Colonic mucosa (tissue), 4 donors: ENCODE measurements around the gene TERB1. TPM values are rescaled to one million over a fixed set of nuclear protein-coding genes. Genes with fewer than 3 reads are reported as not detected.

Experiments used
- DNase-seq: peaks from one replicate; pipeline ENCODE4 v3.0.0-alpha.2; 2020
- H3K27ac ChIP-seq: fragments of 200-600 bp; one replicate; pipeline ENCODE4 v1.8.0; 2021
- H3K27me3 ChIP-seq: fragments of 200-600 bp; one replicate; pipeline ENCODE4 v1.8.0; 2021
- H3K36me3 ChIP-seq: fragments of 200-600 bp; one replicate; pipeline ENCODE4 v1.8.0; 2021
- H3K4me1 ChIP-seq: fragments of 200-600 bp; one replicate; pipeline ENCODE4 v1.8.0; 2021; ENCODE audit warnings: mild to moderate bottlenecking
- H3K4me3 ChIP-seq: fragments of 200-600 bp; one replicate; pipeline ENCODE4 v1.8.0; 2021
- H3K9ac ChIP-seq, 2 donors: one replicate each; pipeline ENCODE4 v1.7.0; 2013; ENCODE audit warnings: control low read depth in 2 of 2, low read depth in 2 of 2, low read length in 2 of 2
- H3K9me3 ChIP-seq: fragments of 200-600 bp; one replicate; pipeline ENCODE4 v1.8.0; 2021
- intact Hi-C: fragments of 100-400 bp; cut with DNase I; formaldehyde crosslinking; loops from one replicate; pipeline ENCODE4 v1.14.1; 2022
- total RNA-seq, 2 donors: library from RNA; stranded (reverse); fragmentation: NEBNext Ultra II Directional in 1 of 2; extraction: Animal tissue kit (Norgen Biotek cat#: 25700) in 1 of 2; gene quantifications; one replicate each; pipeline ENCODE4 v1.2.1, GENCODE V29; 2021
- TF ChIP-seq, protein P1 (sequence below): fragments of 200-600 bp; IDR thresholded peaks from one replicate; pipeline ENCODE4 v1.8.0; 2022; ENCODE audit warnings: antibody characterized with exemption, mild to moderate bottlenecking
- donor health status: healthy.
- donor health status: DM: no; HTN: no; CAD: no.
- donor health status: DM: no; HTN: no; CAD: no.

TERB1 gene
- total RNA-seq, 2 donors from 2014 or later, result 0.22 TPM; not detected in 1

DNA sequence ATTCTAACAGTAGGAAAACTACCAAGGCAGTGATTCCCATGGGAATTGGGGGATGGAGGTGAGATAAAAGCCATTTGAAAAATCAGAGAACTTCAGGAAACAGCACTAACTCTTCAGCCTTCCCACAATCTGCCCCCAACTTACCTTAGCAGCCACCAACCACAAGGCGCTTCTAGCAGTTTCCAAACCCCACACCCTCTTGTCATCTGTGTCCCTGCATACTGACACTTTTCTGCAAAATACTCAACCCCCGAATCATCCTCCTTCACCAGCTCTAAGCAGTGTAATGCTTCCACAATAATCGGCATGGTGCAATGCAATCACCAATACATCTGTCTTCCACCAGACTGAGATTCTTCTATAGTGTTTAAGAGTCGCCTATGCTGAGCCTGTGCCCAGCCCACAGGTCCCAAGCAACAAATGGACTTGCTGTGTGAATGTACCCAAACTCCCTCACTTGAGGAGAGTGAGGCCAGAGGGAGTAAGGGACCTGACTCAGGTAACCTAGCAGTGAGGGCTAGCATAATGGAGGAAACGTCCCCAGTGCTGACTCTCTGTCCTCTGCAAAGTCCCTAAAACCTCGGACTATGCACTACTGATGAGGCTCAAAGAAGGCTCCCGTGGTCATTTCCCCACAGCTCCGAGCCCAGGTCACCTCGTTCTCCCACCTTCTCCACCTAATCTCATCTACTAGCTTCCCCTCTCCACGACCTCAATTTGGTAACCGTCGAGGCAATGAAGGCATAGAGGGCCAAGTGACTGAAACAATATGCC is 50.9 kb downstream of the TERB1 start:
- peaks cover 10% of the 10 kb centered on the region for H3K4me1 ChIP-seq
- no peaks in the 10 kb centered on the region for H3K27me3 ChIP-seq
- H3K9me3 ChIP-seq, result no peaks in the 10 kb centered on the region
- TF ChIP-seq, protein P1, sequence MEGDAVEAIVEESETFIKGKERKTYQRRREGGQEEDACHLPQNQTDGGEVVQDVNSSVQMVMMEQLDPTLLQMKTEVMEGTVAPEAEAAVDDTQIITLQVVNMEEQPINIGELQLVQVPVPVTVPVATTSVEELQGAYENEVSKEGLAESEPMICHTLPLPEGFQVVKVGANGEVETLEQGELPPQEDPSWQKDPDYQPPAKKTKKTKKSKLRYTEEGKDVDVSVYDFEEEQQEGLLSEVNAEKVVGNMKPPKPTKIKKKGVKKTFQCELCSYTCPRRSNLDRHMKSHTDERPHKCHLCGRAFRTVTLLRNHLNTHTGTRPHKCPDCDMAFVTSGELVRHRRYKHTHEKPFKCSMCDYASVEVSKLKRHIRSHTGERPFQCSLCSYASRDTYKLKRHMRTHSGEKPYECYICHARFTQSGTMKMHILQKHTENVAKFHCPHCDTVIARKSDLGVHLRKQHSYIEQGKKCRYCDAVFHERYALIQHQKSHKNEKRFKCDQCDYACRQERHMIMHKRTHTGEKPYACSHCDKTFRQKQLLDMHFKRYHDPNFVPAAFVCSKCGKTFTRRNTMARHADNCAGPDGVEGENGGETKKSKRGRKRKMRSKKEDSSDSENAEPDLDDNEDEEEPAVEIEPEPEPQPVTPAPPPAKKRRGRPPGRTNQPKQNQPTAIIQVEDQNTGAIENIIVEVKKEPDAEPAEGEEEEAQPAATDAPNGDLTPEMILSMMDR, result no peak
- H3K27ac ChIP-seq, result peak overlapping the region; percentile 80
- intact Hi-C loops, result no loop called here
- H3K36me3 ChIP-seq, result no peaks in the 10 kb centered on the region
- peak overlapping the region; percentile 99 for H3K4me3 ChIP-seq
- peak overlapping the region; percentile 95 to 99 for H3K9ac ChIP-seq
- DNase-seq, result peak; percentile 25

GRCh38 chr16:66746682-66747081 is 54.7 kb downstream of the TERB1 start:
- DNase-seq, result no peak
- H3K4me1 ChIP-seq, result peaks cover 15% of the 10 kb centered on the region
- no peaks in the 10 kb centered on the region for H3K9me3 ChIP-seq
- peak overlapping the region; percentile 45 for H3K27ac ChIP-seq
- H3K4me3 ChIP-seq, result no peak overlapping the region
- H3K36me3 ChIP-seq, result peaks cover 3% of the 10 kb centered on the region
- TF ChIP-seq, protein P1, result no peak
- no peaks in the 10 kb centered on the region for H3K27me3 ChIP-seq
- no peak overlapping the region for H3K9ac ChIP-seq
- intact Hi-C loops, result no loop called here

DNA sequence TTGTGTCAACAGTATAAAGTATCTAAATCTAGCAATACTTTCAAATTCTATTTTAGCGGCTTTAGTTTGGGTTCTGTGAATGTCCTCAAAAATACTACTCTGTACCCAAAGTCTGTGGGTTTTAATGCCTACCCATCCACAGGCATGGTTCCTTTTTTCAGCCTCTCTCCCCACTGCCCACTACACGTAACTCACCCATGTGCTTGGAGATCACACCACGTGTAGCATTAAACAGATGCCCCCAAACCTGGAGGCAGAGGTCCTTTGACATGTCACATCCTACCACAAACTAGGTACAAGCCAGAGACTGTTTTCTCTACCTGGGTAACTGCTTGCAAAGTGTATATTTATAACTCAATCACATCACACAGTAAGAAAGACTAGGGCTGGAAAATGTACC is 55.3 kb downstream of the TERB1 start:
- DNase-seq, result no peak
- H3K27me3 ChIP-seq, result no peaks in the 10 kb centered on the region
- H3K27ac ChIP-seq, result peak overlapping the region; percentile 45
- intact Hi-C loops, result no loop called here
- H3K4me1 ChIP-seq, result peaks cover 21% of the 10 kb centered on the region
- H3K4me3 ChIP-seq, result no peak overlapping the region
- H3K9me3 ChIP-seq, result no peaks in the 10 kb centered on the region
- TF ChIP-seq, protein P1, result no peak
- H3K36me3 ChIP-seq, result peaks cover 3% of the 10 kb centered on the region
- H3K9ac ChIP-seq, result no peak overlapping the region

DNA sequence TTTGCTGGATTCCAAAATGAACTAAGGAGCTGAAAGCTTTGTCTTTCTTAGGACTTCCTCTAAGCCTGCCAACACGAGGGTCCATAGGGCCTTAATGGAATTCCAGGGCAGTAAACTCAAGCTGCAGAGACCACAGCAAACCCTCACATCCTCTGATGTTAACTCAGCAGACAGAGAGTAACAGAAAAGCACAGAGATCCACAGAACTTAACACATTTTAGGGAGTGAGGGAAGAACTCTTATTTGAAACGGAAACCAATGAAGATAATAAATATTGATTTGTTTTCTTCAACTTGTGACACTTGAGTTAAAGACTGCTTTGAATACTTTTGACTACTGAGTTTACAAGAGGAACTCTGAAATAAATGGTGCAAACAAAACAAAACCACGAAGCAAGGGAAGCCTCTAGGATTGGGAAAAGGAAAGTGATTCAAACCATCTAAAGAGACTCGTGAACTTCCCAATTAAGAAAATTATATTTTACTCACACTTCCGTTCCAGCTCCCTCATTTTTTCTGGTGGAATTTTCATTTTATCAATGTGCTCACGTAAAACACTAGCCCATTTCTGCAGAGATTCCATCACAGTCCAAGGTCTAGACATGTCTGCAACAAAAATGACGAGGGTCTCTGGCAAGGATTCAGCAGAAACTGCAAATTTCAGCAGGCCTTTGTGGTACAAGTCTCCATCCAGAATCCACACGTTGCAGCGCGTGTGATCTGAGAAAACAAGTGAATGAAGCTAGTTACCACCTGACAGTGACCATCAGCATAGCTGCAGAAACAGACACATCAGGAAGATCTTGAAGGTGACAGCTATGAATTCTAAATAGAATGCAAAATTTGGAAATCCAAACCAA is 59.2 kb downstream of the TERB1 start:
- H3K9ac ChIP-seq, result peak overlapping the region in 1 of 2 donors; percentile 63
- peaks cover 25% of the 10 kb centered on the region for H3K4me1 ChIP-seq
- no peak for DNase-seq
- no peaks in the 10 kb centered on the region for H3K27me3 ChIP-seq
- TF ChIP-seq, protein P1, result no peak
- peak overlapping the region; percentile 92 for H3K27ac ChIP-seq
- H3K4me3 ChIP-seq, result no peak overlapping the region
- no peaks in the 10 kb centered on the region for H3K9me3 ChIP-seq
- intact Hi-C loops, result no loop called here
- peaks cover 7% of the 10 kb centered on the region for H3K36me3 ChIP-seq

GRCh38 chr16:66741169-66741900 is 60.0 kb downstream of the TERB1 start:
- TF ChIP-seq, protein P1, result no peak
- peaks cover 7% of the 10 kb centered on the region for H3K36me3 ChIP-seq
- H3K27me3 ChIP-seq, result no peaks in the 10 kb centered on the region
- H3K9me3 ChIP-seq, result no peaks in the 10 kb centered on the region
- intact Hi-C loops, result no loop called here
- H3K4me3 ChIP-seq, result no peak overlapping the region
- peak overlapping the region in 1 of 2 donors; percentile 63 for H3K9ac ChIP-seq
- H3K4me1 ChIP-seq, result peaks cover 22% of the 10 kb centered on the region
- DNase-seq, result peak; percentile 95
- peak overlapping the region; percentile 92 for H3K27ac ChIP-seq
